Left forelimb (tissue), 1 donor: ENCODE data around the gene TSPAN18.

Experiments used
- DNase-seq: peaks from one replicate; pipeline ENCODE4 v3.0.0-alpha.2; 2018; ENCODE audit warnings: low spot score

Gene TSPAN18

DNA sequence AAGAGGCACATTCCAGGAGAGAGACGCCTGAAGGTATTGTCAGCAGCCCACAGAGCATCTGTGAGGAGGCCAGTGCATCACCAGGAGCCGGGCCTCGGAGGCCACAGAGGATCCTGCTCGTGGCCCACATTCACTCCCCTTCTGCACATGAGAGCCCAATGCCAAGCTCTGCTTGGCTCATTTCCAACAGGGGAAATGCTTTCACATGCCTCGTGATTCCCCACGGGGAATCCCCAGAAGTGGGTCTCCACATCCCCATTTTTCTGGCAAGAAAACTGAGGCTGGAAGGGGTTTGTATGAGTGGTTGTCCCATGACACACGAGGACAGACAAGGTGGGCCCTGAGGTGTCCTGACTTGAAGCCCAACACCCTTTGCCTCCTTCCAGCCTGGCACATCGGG is 189.6 kb downstream of the TSPAN18 start:
- DNase-seq, result no peak

DNA sequence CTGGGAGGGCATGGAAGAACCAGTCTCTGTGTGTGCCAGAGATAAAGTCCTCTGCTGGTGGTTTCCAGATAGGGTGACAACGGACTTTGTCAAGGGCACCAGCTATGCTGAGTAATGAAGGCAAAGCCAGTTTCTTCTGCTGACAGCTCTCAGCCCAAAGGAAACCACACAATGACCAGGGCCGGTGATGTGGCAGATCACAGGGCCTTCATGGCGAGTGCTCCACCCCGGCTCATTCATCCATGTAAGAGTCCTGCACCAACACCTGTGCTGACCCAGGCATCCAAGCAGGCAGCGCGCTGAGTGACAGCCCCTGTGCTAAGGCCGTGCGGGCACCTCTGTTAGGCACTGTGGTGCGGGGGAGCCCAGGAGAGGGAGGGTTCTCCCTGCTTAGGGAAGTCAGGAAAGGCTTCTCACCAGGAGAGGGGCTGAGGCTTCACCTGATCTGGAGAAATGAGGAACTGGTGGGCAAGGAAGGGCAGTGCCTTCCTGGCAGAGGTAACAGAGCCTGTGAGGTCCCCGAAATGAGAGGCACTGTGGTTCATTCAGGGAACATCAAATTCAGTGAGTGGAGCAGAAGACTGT is 190.1 kb downstream of the TSPAN18 start:
- DNase-seq, result no peak

DNA sequence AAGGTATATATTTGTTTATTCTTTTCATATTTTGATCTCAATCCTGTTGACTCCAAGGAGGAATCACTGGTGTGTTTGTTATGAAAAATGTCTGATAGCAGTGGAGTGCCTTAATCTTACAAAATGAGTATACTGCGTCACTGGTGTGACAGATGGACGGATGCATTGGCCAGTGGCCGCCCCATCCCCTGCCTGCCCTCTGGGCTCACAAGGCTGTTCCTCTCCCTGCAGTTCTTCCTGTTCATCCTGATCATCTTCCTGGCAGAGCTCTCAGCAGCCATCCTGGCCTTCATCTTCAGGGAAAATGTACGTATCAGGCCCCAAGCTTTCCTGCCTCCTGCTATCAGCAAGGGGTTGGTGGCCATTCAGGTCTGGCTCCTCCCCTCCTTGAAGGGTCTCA is 191.0 kb downstream of the TSPAN18 start:
- DNase-seq, result no peak

DNA sequence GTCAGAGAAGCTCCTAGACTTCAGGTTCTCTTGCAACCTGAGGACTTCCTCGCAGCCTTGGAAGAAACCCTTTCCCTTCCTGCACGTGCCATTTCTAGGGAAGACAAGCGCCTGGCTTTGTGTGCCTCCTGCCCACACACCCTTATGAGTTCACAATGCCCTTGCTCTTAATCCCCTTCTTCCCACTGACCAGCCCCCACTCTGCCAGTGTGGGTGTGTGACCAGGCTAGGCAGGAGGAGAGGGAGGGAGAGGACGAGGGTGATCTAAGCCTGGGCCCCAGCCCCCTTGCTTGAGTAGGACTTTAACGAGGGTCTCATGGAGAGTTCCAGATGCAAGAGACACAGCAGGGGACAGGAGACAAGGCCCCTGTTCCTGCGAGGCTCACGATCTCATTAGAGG is 193.7 kb downstream of the TSPAN18 start:
- no peak for DNase-seq

DNA sequence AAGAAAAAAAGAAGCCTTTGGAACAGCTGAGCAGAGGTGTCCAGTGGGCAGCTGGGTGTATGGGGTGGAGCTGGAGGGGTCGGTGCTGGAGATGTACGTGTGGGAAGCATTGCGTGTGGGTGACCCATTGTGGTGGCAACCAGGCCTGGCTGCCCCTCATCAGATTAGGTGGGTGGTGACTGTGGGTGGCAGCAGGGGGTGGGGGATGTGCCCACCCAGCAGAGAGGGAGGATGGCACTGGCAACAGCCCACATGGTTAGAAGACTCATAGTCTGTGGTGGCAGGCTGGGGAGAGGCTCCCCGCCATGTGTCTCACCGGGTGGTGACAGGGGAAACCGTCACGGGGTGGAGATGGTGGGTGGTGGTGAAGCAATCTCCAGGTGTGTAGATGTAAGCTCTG is 196.4 kb downstream of the TSPAN18 start:
- DNase-seq, result no peak

DNA sequence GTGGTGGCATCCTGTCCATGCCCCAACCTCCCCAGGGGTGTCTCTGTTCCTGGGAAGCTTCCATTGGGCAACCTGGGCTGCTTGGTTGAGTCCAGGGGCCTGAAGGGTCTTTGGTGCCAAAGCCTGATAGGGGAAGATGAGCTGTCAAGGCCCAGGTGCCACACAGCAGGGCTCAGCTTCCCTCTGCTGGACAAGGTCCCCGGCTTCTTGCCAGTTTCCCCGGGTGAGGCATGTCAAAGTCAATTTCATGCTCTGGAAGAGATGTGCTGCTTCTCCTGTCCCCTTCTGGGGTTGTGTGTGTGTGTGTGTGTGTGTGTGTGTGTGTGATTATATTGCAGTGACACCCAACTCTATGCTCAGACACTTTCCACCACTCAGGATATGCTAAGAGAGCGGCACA is 197.0 kb downstream of the TSPAN18 start:
- no peak for DNase-seq

DNA sequence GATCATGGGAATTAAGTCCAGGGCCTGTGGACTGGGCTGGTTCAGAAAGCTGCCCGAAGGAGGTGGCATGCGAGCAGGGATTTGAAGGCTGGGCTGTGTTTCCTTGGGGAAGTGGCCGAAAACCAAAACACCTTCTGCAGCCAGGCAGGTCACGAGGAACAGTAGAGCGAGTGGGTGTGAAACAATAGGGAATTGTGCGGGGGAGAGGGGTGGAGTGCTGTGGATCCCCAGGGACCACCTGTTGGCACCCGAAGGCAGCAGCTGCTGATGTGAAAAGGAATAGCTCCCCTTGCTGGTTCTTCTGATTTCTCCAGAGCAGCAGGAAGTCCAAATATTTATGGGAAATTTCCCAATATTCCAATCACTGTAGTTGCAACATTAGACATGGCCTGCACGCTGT is 199.3 kb downstream of the TSPAN18 start:
- no peak for DNase-seq

DNA sequence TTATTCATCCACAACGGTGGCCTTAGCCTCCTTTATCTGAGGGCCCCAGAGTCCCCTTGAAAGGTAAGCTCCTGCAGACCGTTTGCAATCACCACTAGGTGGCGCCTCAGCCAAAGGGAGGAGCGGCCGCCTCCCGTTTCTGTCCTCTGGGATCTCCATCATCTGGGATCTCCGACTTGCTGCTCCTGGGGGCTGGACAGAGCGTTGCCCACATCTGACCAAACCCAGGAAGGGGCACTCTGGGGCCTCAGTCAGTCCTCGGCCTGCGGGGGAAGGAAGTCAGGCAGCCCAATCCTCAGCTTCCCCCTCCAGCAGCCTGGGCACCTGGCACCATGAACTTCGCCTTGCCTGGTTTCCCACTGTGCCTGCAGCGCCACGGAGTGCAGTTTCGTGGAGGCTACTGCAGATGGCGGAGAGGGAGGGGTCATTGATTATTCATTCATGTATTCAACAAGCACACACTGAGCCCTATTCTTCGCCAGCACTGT is 200.5 kb downstream of the TSPAN18 start:
- DNase-seq, result no peak

DNA sequence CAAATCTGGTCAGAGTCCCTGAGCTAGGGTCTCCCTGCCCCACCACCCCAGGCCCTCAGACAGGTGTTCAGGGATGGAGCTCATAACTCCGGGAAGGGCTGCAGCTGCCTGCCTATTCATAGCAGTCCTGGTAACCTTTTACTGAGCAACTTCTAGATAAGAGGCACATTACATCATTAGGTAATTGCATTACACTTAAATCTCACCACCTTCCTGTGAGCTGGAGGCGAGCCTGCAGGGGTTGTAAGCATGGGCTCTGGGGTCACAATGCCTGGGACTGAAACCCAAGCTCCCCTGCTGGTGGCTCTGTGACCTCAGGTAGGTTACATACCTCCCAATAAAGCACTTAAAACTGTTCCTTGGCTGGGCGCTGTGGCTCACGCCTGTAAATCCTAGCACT is 201.4 kb downstream of the TSPAN18 start:
- no peak for DNase-seq

DNA sequence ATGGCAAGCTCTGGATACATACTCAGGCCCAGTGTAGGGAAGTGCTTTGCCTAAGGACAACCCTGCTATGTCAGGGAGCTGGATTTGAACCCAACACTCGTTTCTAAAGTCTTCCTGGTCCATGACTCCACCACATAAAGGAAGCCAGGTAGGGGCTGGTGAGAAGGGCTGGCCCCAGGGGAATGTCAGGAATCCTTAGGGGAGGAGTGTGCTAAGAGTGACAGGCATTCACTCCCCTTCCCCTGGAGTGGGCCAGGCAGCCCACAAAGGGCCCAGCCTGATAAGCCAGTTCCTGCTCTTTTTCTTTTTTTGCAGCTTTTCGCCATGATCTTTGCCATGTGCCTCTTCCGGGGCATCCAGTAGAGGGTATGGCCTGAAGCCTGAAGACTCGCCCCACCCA is 202.1 kb downstream of the TSPAN18 start:
- no peak for DNase-seq

DNA sequence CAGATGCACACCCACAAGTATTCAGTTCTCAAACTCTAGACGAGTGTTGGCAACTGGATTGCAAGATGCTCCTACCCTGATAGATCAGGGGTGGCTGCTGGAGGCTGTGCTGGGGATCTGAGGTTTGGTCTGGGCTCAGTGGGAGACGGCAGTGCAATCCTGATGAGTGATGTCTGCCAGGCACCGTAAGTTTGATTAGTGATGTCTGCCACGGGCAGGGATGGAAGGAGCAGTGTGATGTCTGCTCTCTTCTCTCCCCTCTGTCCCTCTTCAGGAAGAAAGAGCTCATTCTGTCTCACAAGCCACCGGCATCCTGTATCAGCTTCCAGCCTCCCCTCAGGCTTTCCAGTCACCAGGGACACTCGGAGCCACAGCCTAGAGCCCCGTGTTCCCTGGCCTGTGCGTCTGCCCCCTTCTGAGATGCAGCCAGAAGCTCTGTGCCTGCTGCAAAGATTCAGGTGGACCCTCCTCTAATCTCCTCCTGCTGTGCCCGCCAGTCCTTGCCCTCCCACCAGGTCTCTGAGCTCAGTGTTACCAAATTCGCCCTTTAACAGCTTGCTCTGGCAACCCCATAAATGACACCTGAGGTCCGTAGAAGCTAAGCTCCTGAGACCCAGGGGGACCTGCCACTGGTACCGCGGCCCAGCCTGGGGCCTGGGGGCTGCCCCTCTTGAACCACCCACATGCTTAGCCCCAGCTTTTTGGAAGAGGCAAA is 204.0 kb downstream of the TSPAN18 start:
- DNase-seq, result no peak

DNA sequence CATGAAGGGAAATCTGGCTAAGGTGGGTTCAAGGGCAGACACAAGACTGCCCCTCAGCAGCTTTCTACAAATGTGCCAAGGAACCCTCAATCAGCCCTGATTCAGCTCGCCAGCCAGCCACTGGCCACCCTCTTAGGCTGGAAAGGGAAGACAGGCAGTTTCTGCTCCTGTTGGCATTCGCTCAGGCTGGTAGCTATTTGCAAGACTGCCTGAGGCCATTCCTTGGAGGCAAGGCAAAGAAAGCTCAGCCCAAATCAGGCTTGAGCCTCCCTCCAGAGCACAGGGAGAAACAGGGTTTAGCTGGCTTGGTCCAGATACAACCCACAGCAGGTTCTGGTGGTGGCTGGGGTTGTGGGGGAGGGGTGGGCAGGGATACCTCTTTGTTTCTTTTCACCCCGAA is 204.7 kb downstream of the TSPAN18 start:
- DNase-seq, result no peak

DNA sequence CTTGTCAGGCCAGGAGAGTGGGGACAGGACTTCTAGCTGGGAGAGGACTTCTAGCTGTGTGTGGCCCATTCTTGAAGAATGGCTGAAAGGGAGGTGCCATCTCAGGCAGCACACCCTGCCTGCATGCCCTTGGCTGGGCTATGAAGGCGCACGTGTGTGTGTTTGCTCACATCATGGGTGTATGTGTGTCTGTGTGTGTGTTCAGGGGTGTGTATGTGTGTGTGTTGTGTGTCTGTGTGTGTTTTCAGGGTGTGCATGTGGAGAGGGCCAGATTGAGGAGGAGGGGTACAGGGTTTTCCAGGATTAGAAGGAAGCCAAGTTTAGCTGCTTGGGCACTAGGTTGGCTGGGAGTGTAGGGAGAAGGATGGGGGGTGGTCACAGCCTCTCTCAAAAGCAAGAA is 207.3 kb downstream of the TSPAN18 start:
- no peak for DNase-seq

DNA sequence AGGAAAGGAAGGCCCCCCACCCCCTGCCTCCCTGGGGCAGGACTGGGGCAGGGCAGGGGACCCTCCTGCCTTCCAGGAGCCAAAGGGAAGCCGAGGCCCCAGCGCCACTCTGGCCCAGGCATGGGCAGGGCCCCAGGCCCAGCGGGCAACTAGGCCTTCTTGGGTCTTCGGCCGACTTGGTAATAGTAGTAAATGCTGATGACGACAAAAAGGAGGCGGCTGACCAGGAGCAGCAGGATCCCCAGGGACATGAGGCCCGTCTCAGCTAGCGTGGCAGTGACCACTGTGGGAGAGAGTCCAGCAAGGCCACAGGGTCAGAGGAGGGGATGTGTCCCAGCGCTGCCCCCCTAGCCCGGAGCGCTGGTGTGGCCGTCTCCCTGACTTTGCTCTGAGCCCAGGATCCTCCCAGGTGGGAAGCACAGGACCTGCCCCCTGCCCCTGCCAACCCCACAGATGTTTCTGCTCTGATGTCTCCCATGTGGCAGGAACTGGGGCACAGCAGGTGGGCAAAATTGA is 208.0 kb downstream of the TSPAN18 start:
- DNase-seq, result no peak

DNA sequence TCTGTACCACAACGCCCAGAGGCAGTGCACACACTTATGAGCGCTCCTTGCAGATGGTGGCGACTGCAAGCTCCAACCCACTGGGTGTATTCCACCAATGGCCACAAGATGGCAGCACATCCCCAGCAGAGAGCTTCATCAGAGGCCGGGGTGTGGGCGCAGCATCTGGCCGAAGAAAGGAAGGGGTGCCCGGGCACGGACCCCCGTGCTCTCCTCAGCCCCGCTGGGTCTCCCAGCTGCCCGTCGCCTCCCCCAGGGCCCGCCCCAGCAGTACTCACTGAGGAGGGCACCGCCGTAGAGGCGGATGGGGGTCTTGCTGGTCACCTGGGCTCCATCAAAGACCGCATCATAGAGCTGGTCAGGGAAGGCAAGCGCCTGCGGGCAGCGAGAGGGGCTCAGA is 209.8 kb downstream of the TSPAN18 start:
- peak; percentile 90 for DNase-seq

DNA sequence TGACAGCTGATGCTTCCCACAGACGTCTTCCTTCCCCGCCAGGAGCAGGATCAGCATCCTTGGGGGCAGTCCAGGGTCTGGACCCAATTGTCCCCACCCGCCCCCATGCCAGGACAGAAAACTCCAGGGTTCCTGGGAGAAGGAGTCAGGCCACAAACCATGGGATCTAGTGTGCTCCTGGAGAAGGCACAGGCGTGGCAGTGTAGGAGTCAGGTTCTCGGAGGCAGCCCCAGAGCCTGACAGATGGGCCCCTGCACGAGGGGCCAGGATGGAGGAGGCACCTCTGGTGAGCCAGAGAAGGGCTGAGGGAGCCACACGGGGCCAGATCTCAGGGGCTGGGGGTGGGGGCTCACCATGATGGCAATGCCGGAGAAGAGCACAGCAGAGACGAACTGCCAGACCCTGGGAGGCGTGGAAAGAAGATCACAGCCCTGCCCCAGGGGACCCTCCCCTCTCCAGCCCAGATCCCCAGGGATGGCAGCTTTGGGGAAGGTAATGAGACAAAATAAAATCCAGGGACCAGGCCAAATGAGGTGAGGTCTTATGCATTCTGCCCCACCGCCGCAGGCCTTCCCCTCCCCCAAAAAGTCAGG is 210.3 kb downstream of the TSPAN18 start:
- DNase-seq, result no peak

DNA sequence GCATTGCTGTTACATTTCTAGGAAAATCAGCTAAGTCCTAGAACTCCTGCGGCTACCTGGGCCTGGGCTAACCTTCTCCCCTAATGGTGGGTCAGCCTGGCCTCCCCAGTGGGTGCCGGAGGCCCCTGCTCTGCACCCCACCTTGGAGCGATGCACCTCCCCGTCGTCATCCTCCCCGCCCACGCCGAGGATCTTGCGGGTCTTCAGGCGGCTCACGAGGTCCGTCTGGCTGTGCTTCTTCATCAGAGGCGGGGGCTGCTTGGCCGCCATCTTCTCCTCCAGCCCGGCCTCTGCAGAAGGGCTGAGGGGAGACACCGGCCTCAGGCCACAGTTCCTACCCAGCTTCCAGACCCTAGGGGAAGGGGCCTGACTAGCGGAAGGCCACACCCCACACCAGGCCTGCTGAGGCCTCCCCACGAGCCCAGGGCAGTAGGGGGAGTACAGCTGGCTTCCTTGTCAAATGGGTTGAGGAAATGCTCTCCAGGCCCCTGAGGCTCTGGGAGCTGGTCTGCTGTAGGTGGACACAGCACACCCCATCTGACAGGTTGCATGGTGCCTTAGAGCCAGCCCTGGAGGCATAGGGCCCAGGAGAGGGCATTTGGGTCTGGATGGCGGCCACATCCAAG is 211.4 kb downstream of the TSPAN18 start:
- DNase-seq, result no peak

DNA sequence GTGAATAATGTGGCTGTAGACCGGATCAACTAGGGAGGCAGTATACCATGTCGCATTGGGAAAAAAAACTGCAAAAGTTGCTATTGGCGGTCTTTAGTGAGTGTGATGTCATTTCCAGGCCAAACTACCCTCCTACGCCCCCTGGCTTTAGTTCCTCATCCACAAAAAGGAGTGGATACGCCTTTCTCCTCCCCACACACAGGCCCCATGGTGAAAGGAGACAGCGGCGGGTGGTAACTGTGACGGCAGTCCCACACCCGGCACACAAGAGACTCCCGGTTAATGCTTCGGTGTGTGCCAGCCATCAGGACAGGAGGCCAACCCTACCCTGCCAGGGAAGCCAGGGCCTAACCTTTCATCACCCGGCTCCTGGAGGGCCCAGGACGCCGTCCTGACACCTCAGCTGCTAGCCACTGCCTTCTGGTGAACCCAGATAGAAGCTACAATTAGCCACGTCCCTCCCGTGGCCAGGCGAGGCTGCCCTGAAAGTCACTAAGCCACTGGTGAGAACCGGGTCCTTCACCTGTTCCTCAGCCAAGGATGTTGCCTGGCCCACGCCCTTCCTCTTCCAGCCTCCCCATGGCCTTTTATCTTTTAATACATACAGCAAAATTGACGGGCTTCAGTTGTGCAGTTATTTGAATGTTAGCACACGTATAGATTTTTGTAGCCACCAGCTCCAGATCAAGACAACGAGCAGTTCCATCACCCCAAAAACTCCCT is 213.1 kb downstream of the TSPAN18 start:
- no peak for DNase-seq

DNA sequence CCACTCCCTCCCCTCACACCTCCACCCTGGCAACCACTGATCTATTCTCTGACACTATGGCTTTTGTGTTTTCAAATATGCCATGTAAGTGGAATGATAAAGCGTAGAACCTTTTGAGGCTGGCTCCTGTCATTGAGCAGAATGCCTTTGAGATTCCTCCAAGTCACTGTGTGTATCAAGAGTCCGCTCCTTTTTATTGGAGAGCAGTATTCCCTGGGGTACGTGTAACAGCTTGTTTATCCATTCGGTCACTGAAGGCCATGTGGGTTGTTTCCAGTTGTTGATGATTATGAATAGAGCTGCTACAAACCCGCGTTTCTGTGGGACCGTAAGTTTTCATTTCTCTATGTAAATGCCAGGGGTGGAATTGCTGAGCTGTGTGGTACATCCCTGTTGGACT is 213.6 kb downstream of the TSPAN18 start:
- no peak for DNase-seq

DNA sequence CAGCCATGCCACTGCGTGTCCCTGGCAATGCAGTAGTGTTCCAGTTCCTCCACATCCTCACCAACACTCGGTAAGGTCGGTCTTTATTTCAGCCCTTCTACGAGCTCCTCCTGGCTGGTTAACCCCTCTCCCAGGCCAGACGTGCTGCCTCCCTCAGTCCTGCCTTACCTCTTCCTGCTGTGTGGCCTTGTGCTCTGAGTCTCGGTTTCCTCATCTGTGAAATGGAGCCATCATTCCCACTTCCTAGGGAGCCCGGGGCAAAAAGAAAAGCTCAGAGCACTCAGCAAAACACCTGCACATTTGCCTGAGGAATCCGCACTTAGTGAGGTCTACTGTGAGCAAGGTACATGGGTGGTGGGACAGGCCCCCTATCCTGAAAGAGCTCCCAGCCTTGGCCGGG is 214.1 kb downstream of the TSPAN18 start:
- DNase-seq, result no peak

DNA sequence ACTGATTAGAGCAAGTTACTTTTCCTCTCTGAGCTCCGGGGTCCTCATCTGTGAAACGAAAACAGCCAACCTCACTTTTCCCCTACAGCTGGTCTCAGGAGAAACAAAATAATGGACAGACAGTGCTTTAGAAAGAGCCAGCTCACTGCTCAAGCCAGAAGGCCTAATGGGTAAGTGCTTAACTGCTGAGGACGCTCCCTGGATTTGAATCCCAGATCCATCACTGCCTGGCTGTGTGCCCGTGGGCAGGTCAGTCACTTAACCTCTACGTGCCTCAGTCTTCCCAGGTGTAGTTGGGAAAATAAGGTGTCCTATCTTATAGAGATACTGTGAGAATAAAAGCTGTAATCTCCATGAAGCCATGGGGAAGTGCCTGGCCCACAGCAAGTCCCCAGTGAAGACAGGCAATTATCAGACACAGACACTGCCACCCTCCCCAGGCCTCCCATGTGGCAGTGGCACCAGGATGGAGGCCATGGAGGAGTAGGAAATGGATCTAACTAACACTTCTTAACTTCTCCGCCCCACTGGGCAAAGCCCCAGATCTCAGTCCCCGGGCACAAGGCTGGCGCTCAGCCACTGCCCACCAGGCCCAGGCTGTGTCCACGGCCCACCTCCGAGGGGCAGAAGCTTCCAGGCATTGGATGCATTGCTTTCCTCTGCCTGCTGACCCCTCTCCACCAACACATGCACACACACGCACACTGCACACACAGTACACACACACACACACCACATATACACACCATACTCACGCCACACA is 214.7 kb downstream of the TSPAN18 start:
- no peak for DNase-seq
